Stimulated activated CD8-positive, alpha-beta memory T cell treated with anti-CD3 and anti-CD28 coated beads, Interleukin-4, amount 100 ng/mL, for 48 hours (primary cell): ENCODE measurements around the gene CDH11.

Experiments
- DNase-seq: peaks from one replicate; pipeline ENCODE4 v3.0.0-alpha.2; 2020

CDH11 gene

DNA sequence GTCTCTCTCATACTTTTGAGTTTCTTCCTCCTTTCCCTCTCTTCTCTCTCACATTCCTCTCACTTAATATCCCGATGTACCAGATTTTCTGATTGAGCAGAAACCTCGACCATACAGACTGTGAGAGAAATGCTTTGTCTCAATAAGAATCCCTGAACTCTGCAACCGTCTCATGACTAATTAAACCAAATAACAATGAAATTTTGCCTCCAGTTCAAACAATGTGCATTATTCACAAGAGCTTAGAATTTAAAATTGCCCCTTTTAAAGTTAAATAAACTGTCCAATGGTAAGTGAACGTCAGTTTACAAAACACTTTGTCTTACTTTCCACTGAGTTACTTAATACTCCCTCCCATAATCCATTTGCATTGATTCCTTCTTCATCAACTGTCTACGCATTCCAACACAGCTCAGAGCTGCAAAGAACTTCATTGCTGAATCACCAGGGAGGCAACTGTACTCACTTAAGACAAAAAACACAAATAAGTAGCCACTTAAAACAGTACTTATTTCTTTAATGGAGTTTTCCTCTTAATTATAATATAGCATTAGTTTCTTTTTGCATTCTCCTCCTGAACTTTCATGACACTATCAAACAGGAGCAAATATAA is 4.9 kb downstream of the CDH11 start:
- DNase-seq, result no peak

DNA sequence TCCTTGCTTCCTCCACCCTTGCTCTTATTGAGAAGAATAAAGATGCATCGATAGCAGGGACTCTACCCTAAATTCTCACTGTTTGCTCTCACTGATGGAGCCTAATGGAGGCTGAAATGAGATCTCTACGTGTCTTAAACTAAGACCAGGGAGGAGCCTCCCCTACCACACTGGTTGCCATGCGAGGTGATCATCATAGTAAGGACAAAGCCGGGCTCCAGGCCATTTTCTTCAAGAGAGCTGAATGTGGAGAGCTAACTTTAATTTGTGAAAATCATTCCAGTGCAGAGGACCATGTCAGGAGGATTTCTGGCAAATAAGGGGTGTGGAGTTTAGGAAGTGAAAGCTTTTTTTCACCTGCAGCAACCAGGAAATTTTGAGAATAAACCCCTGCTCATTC is 5.6 kb downstream of the CDH11 start:
- no peak for DNase-seq

DNA sequence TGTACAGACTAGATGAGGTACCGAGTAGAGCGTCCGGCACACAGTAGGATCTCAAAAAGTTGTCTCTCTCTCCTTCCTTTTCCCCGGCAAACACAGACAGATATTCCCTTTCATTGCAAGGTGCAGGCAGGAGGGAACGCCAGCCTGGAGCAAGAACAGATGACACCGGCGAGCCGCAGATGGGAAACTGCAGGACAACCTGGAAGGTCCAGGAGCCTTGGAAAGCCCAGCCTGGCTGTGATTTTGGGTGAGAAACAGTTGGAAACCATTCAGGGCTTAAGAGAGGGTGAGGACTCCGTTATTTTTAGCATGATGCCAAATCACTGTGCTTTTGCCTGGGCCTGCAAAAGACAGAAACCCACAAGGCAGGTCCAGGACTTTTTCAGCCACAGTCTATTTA is 7.3 kb downstream of the CDH11 start:
- no peak for DNase-seq

DNA sequence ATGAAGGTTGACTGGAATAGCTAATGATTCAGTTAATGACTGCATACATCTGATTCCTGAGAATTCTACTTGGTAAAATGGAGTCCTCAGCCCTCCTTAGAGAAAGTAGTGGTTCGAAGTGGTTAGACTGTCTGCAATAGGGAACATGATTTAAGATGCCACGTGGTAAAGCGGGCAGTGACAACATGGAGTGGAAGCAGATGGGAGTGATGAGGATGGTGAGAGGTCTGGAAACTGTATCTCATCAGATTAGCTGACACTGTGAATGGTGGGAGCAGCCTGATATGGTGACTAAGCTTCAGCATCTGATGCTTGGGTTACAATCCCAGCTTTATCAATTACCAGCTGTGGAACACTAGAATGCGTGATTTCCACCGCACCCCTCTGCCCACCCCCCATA is 8.4 kb downstream of the CDH11 start:
- no peak for DNase-seq

DNA sequence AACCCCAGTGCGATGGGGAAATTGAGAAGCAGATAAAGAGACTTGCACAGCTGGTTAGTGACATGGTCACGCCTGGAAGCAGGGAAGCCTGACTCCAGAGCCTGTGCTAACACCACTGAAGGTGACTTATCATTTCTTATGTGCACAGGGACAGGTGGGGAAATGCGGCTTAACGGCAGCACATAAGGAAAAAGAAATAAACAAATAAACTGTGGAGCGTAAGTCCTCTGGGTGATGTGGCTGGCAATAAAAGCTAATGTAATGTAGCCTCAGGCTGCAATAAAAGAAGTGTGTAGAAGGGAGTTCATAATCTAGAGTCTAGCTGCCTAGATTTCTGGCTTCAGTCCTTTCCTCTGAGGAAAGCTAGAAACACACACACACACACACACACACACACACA is 10.6 kb downstream of the CDH11 start:
- no peak for DNase-seq

DNA sequence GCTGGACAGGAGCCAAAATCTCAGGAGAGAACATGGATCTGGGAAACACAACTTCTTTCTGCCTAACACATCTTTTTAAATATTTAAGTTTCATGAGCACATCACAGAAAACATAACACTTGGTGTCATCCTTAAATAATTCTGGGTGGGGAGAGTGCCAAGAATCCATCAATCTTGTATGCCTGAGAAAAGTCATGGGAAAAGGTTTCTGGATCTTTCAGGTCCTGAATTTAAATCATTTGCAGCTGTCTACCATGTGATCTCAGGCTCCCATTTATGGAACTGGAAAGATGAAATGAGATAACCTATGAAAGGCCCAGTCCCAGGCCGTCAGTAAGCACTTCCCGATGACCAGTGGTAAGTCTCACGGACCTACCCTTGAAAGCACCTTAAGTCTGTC is 15.1 kb downstream of the CDH11 start:
- DNase-seq, result no peak

DNA sequence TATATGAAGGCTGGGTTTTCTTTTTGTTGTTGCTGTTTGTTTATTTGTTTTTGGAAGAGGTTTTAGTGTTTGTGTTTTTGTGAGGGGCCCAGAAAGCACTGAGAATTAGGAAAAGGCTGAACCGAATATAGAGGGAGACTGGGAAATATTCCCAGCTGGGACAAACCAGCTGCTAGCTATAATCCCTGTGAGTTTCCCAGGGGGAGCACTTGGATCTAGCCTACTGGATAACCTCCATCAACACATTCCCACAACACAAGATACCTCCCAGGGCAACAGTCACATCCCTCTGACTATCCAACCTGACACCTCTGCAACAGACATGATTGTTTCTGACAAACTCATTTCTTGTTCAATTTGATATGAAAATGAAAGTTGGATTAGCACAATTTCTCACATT is 16.7 kb downstream of the CDH11 start:
- no peak for DNase-seq

DNA sequence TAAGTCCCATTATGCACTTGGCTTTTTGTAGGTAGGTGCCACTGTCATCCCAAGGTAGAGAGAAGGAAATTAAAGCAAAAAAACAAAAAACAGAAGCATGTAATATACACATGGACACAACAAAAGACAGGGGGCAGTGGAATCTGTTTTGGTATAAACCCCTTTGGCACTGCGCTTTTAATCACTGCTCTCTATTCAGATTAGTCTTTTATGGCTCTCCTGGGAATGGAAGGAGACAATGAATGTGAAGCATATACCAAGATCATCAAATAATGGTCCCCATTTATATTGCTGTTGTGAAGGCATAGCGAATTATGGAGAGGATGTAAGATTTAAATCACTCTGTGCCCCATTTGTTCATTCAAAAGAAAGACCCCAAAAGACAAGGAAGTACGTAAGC is 17.4 kb downstream of the CDH11 start:
- no peak for DNase-seq

DNA sequence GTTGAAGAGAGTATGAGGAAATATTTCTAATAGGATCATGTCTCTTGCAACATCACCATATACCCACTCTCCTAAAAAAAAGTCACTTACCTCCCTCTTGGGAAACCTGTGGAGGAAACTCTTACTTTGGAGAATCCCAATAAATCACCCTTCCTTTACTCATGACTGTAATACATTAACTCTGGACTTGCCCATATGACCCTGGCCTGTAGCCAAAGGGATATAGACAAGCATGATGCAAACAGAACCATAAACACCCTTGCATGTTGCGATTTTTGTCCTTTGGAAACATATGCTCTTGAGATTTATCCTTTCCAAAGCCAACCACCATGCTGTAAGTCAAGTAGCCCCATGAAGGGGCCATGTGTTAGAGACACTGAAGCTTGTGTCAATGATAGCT is 19.5 kb downstream of the CDH11 start:
- no peak for DNase-seq

DNA sequence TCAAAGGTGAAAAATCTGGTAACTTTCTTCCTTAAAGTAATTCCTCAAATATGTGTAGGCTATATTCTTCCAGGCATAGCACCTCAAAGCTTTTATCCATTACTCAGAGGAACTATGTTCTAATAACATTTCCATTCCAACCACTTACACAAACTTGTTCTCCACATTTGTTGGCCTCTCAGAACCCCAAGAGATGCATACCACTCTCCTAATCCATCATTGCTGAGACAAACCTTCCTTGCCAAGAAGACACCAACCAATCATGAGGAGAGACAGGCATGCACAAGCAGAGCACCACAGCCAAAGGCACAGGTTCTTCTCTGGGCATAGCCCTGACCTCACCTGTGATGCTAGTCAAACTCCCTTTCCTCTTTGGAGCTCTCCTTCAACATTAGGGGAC is 20.9 kb downstream of the CDH11 start:
- DNase-seq, result no peak

DNA sequence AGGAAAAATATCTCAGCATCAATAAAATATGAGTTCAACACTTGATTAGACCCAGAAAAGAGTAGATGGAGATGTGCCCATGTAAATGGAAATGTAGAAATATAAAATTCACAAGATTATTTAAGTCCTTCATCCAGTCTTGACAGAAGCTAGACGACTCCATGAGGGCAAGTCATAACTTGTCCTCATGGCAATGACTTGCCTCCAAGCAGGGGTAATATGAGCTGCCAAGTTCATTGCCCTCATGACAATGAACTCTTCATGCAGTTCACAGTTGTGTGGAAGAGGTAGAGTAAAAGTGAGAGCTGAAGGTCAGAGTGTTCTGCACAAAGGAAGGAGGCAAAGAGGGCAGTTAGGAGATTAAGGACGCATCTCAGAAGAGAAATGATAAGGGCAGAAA is 22.3 kb downstream of the CDH11 start:
- DNase-seq, result no peak

DNA sequence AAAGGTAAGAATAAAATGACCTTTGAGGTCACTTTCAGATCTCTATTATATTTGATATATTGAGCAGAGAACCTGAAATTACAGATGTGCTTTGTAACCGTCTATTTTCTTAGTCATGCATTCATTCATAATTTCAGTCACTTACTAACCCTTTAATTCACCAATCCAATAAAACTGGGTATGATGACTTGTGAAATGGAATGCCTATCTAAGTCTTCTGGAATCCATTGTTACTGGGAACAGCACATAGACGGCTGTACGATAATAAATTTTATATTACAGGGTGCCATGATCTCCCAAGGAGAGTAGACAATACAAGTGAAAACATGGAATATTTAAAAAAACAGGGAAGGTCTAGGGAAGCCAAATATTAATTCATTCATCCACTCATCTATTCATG is 22.9 kb downstream of the CDH11 start:
- DNase-seq, result no peak

DNA sequence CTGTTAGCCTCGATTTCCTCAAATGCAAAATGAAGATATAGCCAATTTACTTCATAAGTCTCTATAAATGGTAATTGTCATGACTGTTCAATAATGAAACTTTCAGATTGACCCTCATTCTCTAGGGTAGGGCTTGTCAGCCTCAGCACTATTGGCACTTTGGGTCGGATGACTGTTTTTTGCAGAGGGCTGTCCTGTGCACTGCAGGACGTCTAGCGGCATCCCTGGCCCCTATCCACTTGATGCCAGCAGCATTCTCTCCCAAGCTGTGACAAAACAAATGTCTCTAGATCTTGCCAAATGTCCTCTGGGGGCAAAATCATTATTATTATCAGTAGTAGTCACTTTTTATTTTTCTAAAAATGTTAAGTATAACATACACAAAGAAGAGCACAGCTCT is 24.6 kb downstream of the CDH11 start:
- no peak for DNase-seq

DNA sequence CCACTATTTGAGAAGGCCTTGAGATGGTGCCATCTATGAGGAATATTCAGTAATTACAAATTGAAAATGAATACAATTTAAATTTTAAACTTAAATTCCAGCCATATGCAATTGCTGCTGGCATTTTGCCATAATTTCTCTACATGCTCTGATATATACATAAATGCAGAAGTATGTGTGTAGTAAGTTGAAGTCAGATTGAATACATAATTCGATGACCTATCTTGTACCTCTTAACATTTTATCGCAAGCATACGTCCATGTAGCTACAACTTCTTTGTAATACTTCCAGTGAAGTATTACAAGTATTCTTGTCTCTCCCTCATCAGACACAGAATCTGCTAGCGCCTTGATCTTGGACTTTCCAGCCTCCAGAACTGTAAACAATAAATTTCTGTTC is 26.0 kb downstream of the CDH11 start:
- no peak for DNase-seq

DNA sequence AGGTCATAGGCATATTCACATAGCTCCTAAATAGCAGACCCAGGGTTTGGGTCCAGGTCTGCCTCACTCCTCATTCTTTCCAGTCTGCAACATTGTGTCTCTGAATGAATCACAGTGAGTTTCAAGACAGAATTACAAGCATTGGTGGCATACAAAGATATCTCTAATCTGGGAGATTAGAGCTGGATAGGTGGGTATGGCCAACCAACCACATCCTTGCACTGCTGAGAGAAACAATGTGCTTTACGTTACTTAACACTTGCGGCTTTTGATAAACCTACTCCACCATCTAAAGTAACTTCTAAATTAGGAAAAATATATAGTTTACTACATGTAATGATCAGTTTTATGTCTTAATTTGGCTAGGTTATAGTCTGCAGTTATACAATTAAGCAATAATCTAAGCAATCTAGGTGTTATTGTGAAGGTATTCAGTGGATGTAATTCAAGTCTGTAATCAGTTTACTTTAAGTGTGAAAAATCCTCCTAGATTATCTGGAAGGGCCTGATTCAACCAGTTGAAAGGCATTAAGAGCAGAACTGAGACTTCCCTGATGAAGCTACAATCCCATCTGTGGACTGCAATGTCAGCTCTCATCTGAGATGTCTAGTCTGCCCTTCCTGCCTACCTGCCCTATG is 26.7 kb downstream of the CDH11 start:
- no peak for DNase-seq

DNA sequence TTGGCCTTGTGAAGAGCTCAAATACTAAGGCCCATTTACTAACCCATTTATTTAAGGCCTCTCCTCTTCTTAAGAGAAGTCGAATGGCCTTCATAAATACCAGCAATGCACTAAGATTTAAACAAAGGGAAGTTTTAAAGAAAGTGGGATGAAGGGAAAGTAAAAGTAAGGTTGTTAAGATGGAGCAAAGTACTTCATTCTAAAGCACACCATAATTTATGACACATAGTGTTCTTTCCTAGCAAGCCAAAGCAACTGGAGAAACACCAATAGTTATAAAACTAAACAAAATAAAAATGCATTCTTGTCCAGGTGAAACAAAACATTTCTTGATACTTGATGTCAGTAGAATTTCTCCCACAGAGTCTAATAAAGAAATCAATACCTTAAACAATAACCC is 27.9 kb downstream of the CDH11 start:
- DNase-seq, result no peak

DNA sequence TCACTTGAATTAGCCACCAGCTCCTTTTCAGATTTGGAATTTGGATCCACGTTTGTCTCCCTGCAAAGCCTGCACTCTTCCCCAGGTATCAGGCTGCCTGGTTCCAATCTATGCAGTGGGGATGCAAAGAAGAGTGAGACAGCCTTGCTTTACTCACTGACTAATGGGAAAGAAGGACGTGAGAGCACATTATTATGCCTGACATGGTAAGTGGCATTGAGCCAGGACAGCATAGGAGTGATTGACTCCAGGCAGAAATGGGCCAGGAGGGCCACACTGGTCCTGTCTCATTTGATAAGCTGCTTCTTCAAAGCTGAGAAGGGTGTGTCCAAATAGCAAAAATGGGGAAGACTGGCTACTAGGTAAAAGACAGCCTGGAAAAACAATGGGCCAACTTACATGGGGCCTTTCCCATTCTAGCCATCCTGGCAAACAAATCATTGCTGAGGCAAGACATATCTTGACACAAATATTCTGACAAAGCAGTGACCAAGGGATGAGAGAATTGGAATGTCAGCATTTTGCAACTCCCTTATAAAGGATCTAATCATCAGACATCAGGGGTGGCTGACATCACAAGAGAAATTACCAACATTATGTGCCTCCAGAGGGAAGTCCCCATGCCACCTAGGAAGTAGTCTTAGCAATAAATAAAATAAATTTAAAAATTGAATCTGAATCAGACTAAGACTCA is 38.6 kb downstream of the CDH11 start:
- DNase-seq, result no peak

DNA sequence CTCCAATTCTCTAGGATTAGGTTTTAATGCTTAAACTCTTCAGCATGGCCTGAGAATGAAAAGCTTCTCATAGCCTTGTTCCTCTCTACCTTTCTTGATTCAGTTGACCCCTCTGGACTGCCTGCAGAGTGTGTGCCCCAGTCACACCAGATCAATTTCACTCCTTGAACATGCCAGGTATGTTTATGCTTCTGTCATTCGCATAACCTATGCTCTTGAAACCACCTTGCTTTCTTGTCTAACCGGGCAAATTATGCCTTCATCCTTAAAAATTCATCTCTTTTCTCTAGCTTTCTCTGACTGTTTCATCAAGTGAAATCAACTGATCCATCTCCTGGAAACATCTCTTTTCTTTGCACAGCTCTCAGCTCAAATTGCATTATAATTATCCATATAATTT is 42.3 kb downstream of the CDH11 start:
- no peak for DNase-seq

DNA sequence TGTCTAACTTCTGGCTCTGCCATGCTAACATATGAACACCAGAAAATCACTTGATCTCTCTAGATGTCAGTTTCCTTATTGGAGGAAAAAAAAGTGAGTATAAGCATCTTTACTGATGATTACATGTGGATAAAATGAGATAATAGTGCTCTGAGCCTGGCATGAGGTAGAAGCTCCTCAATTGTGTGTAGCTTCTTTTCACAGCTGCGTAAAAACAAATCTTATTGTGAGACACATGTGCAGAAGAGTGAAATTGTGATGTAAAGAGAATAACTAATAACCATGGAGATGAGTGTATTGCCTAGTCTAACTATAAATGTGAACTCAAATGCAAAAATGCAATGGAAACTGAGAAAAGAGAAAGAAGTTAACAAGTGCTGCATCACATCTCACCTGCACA is 44.7 kb downstream of the CDH11 start:
- DNase-seq, result no peak

DNA sequence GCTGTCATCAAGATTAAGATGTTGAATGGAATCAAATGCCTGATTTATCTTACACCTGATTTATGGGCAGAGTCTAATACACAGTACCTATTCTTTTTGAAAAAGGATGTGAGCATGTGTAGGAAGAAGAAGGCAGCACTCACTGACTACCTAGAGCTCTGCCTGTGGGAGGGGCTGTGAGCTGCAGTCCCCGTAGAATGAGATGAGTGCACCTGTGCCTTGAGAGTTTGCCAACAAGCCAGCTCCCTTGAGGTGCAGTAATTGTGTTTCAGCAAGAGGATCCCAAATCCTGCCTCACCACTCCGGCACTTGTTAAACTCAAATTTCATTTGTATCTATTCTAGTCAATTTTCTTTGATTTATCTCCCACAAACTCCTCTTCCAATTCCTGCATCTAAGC is 46.0 kb downstream of the CDH11 start:
- no peak for DNase-seq

DNA sequence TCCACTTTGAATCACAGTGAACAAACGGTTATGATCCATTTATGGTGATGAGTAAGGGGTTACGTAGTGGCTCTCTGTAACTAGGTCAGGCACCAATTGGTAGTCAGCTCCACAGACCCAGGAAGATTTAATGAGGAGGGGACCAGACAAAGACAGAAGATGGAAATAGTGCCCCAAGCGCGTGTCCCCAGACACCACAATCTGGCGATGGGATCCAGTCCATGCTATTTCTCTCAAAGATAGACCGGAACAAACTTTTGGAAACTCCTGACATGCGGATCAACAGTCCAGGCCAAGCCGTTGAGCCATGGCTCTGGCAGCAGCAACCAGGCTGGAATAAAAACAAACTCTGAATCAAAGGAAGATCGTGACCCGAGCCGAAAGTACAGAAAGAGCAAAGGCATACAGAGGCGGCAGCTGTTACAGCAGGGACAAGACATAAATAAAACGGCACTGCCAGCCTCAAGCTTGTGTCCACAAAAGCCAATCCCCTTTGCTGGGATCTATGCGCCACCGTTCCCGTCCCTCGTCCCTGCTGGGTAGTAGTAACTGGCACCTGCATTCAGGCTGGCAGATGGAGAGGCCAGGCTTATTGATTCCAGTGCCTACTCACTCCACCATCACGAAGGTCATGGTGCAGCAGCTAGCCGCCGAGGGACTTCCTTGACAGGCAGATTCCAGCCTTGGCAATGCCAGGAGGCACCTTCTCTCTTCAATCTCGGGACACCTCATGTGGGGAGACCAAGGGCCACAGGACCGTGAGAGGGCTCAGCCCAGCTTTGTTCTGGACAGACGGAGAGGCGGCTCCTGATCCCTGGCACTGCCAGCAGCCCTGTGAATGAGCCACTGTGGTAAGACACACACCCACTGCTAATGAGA is 50.2 kb downstream of the CDH11 start:
- DNase-seq, result no peak

DNA sequence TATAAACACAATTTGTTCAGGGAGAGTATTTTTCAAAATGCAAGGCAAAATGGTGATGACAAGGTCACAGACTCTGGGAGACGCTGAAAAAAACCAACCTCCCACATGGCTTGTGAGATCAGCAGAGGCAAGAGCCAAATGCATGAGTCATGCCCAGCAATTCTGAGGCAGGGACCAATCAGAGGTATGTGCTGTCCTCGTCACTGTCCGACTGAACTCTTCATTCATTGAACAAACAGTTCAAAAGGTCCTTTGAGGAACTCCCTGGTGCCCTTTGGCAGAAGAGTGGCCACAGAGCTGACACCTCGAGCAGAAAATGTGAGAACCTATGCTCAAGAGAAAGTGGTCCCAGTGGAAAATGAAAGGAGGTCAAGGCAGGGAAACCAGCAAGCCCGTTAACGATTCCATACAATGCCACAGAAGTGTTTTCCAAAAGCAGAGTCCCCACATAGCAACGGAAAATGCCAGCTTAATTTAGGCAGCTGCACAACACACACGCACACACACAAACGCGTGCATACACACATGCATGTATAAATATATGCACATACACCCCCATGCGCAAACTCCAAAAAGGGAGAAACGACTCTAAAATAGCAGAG is 50.9 kb downstream of the CDH11 start:
- no peak for DNase-seq

DNA sequence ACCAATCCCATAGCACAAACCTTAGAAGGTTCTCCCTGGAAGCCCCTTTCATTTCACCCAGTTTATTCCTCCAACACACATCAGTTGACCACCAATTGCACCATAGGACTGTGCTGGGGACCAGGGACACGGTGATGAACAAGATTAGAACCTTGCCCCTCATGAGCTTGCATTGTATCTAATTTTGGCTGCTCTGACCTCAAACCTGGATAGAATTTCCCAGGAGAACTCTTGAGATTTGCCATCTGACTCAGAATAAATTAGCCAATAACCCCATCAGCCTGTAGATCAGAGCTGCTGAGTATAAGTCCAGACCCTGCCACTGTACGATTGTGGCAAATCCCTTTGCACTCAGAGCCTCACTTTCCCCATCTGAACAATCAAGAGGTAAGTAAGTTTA is 52.1 kb downstream of the CDH11 start:
- DNase-seq, result no peak
